Measurements from ENCODE around the gene CHST9. TPM values are rescaled to one million over a fixed set of nuclear protein-coding genes. Genes with fewer than 3 reads are reported as not detected.

The CHST9 gene
- polyA plus RNA-seq, 1 donor (not counting 4 experiments of a cell fraction or from before 2014, with no cell fraction given): 0.07 TPM

GRCh38 chr18:26920644-26921043, 264.5 kb downstream of the CHST9 start:
- H3K4me3 ChIP-seq (ENCODE audit: control insufficient read depth in 2 of 3, extremely low read depth in 1 of 3, insufficient read depth in 2 of 3, low read depth in 1 of 3, low read length in 3 of 3): no peak overlapping the region
- H3K27ac ChIP-seq (ENCODE audit: control insufficient read depth, insufficient read depth, low read length): no peak overlapping the region
- FAIRE-seq: no peak
- H3K79me2 ChIP-seq (ENCODE audit: control insufficient read depth, insufficient read depth, low read length): no peaks in the 10 kb centered on the region
- no peak for DNase-seq (ENCODE audit: low read depth, low spot score)
- no peaks in the 10 kb centered on the region for H3K9me3 ChIP-seq (ENCODE audit: control insufficient read depth, low read depth, low read length)
- H4K20me1 ChIP-seq (ENCODE audit: control insufficient read depth, extremely low read depth, insufficient read depth, low read length): no peaks in the 10 kb centered on the region
- H3K4me2 ChIP-seq (ENCODE audit: control insufficient read depth, extremely low read depth, insufficient read depth, low read depth, low read length): no peak overlapping the region
- TF ChIP-seq, protein P1, sequence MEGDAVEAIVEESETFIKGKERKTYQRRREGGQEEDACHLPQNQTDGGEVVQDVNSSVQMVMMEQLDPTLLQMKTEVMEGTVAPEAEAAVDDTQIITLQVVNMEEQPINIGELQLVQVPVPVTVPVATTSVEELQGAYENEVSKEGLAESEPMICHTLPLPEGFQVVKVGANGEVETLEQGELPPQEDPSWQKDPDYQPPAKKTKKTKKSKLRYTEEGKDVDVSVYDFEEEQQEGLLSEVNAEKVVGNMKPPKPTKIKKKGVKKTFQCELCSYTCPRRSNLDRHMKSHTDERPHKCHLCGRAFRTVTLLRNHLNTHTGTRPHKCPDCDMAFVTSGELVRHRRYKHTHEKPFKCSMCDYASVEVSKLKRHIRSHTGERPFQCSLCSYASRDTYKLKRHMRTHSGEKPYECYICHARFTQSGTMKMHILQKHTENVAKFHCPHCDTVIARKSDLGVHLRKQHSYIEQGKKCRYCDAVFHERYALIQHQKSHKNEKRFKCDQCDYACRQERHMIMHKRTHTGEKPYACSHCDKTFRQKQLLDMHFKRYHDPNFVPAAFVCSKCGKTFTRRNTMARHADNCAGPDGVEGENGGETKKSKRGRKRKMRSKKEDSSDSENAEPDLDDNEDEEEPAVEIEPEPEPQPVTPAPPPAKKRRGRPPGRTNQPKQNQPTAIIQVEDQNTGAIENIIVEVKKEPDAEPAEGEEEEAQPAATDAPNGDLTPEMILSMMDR (optimal IDR thresholded peaks at IDR 0.05 in 1 of 3, IDR thresholded peaks at IDR 0.05 in 1 of 3, conservative IDR thresholded peaks at IDR 0.05 in 1 of 3; ENCODE audit: extremely low read depth in 1 of 3, insufficient read depth in 2 of 3, low read length in 3 of 3): no peak
- TF ChIP-seq EZH2 (IDR thresholded peaks at IDR 0.05; ENCODE audit: low read length): no peak
- dilution Hi-C loops (cut with MboI; ENCODE audit: extremely low pct_ligation_motif_present, low sequenced_read_pairs): no loop called here
- no peaks in the 10 kb centered on the region for H3K27me3 ChIP-seq (ENCODE audit: control insufficient read depth, extremely low read depth, insufficient read depth, low read length)
- no peak overlapping the region for H3K9ac ChIP-seq (ENCODE audit: control insufficient read depth, extremely low read depth, insufficient read depth, low read length)
- H2AFZ ChIP-seq (ENCODE audit: control insufficient read depth, low read length): no peak overlapping the region
- no peaks in the 10 kb centered on the region for H3K9me1 ChIP-seq (ENCODE audit: control insufficient read depth, extremely low read depth, insufficient read depth, low read length)
- H3K36me3 ChIP-seq (ENCODE audit: control insufficient read depth in 2 of 2, extremely low read depth in 1 of 2, insufficient read depth in 2 of 2, low read length in 2 of 2): no peaks in the 10 kb centered on the region
- H3K4me1 ChIP-seq (ENCODE audit: control insufficient read depth, extremely low read depth, insufficient read depth, low read length): no peaks in the 10 kb centered on the region

GRCh38 chr18:26919627-26920026, 265.5 kb downstream of the CHST9 start:
- Histone ChIP-seq H3K4me3 (ENCODE audit: control insufficient read depth in 2 of 3, extremely low read depth in 1 of 3, insufficient read depth in 2 of 3, low read depth in 1 of 3, low read length in 3 of 3) (no peak overlapping the region), H3K36me3 (ENCODE audit: control insufficient read depth in 2 of 2, extremely low read depth in 1 of 2, insufficient read depth in 2 of 2, low read length in 2 of 2) (no peaks in the 10 kb centered on the region), H3K9me3 (ENCODE audit: control insufficient read depth, low read depth, low read length) (no peaks in the 10 kb centered on the region), H4K20me1 (ENCODE audit: control insufficient read depth, extremely low read depth, insufficient read depth, low read length) (no peaks in the 10 kb centered on the region), H3K9me1 (ENCODE audit: control insufficient read depth, extremely low read depth, insufficient read depth, low read length) (no peaks in the 10 kb centered on the region), H3K27me3 (ENCODE audit: control insufficient read depth, extremely low read depth, insufficient read depth, low read length) (no peaks in the 10 kb centered on the region), H3K27ac (ENCODE audit: control insufficient read depth, insufficient read depth, low read length) (no peak overlapping the region), H3K4me1 (ENCODE audit: control insufficient read depth, extremely low read depth, insufficient read depth, low read length) (no peaks in the 10 kb centered on the region), H2AFZ (ENCODE audit: control insufficient read depth, low read length) (no peak overlapping the region), H3K9ac (ENCODE audit: control insufficient read depth, extremely low read depth, insufficient read depth, low read length) (no peak overlapping the region), H3K79me2 (ENCODE audit: control insufficient read depth, insufficient read depth, low read length) (no peaks in the 10 kb centered on the region), H3K4me2 (ENCODE audit: control insufficient read depth, extremely low read depth, insufficient read depth, low read depth, low read length) (no peak overlapping the region)
- DNase-seq (ENCODE audit: low read depth, low spot score) (no peak), FAIRE-seq (no peak)
- TF ChIP-seq, protein P1 (optimal IDR thresholded peaks at IDR 0.05 in 1 of 3, IDR thresholded peaks at IDR 0.05 in 1 of 3, conservative IDR thresholded peaks at IDR 0.05 in 1 of 3; ENCODE audit: extremely low read depth in 1 of 3, insufficient read depth in 2 of 3, low read length in 3 of 3): no peak
- no peak for TF ChIP-seq EZH2 (IDR thresholded peaks at IDR 0.05; ENCODE audit: low read length)
- dilution Hi-C loops (cut with MboI; ENCODE audit: extremely low pct_ligation_motif_present, low sequenced_read_pairs): no loop called here

Measured in keratinocyte (primary cell).